ENCODE data around the gene AGK.

AGK gene

DNA sequence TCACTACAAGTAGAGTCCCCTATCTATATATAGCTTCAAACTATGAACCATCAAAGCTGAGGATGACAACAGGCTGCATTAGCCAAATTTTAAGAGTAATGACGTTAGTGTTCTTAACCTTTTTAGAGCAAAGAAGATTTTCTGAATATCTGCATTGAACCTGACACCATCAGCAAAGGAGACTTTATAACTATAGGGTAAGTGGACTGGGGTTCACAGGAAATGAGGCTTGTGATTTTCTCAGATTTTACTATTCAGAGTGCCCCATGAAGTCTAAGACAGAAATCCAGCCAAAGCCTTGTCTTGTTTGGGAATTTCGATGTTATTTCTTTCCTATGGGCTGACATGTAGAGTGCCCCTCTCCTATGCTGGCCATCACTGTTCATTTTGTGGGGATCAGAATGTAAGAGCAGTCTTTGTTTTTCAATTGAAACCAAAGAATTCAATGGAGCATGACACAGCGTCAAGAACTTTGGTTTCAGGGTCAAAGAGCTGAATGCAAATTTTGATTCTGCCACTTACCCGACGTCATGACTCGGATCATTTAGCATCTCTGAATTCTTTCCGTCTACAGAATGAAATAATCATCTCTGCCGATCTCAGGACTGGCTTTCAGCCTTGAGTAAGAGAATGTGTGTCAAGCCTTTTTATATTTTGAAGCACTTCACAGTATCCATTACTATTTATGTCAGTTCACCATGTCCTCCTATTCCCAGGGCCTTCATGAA is 98.1 kb downstream of the AGK start:
- no peak for DNase-seq

DNA sequence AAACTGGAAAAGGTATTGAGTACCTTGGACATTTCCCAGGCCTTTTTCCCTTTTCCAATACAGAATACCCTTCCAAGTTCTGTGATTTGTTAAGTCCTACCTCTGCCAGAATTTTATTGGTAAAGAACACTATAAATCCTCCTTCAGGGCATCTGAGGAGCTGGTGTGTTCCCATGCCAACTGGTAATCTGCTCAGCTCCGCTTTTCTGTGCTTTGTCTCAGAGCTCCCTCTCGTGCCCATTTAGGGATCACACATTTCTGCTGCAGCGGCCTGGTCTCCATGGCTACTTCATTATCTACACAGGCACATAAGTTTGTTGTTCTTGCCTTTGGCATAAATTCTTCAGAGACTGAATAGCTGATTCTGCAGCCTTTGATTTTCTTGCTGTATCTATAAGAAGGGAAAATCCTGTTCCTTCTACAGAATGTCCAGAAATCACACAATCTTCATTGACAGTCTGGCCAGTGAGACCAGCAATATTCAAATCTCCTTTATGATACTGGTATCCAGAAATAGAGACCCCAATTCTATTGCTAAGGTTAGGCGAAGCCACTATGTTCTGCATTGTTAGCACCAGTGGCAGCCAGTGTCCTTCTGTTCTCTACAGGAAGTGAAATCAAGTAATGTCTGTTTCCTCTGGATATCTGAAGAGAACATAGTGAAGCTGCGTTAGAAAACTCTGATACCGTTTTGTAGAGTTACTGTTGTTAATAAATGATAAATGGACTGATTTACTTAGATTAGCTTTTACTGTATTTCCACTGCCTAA is 98.8 kb downstream of the AGK start:
- no peak for DNase-seq

- no peak for DNase-seq
Measured at GRCh38 chr7:141651417-141651816, 100.2 kb downstream of the AGK start.

- DNase-seq: no peak
Measured at GRCh38 chr7:141652691-141653090, 101.5 kb downstream of the AGK start.

- peak in 2 of 4 experiments; percentile 21 to 27 for DNase-seq
Measured at GRCh38 chr7:141654551-141654950, 103.3 kb downstream of the AGK start.

GRCh38 chr7:141659501-141659900 is 108.3 kb downstream of the AGK start:
- no peak for DNase-seq

DNA sequence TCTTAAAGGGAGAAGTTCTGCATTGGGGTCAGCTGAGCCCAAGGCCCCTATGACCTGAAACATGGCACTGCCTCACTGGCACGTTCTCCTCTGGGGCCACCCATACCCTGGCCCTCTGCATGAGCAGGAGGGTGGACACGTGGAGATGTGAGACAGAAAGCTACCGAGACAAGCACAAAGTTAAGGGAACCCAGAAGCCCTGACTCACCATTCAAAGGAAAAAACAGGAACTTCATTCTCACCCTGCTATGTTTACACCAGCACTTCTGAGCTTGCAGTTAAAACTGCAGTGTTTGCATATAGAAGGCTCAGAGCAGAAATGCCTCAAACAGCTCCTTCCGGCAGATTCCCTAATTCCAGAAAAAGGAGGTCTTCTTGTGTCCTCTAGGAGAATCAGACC is 109.0 kb downstream of the AGK start:
- no peak for DNase-seq

DNA sequence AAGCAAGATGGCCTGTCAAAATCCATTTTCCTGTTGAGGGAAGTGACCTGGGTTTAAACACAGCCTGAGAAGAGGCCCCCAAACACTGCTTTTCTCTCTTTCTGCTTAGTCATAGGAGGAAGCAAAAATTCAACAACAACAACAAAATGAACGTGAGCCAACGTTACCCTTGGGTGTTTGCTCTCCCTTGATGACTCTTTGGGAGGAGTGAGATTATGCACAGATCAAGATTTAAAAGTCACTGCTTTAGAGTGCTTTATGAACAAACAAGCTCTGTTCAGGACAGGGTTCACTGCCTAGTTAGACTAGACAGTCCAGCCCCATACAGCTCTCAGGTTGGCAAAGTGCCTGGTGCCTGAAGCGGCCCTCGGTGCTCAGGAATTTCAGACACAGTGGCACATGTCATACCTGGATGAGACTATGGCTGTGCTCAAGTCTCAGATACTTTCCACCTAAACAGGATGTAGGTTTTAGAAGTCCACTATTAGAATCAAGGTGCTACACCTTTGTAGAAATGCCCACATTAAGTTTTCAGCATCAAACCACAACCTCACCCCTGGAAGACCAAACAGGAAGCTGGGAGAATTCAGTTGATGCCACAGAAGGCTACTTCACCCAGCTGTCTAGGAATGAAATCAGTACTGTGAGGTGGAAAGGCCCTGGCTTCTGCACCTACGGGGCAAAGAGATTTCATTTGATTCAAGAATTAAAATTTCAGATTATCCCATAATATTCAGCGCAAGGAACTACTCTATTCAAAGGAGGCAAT is 112.1 kb downstream of the AGK start:
- no peak for DNase-seq

GRCh38 chr7:141664450-141664849 is 113.2 kb downstream of the AGK start:
- no peak for DNase-seq

DNA sequence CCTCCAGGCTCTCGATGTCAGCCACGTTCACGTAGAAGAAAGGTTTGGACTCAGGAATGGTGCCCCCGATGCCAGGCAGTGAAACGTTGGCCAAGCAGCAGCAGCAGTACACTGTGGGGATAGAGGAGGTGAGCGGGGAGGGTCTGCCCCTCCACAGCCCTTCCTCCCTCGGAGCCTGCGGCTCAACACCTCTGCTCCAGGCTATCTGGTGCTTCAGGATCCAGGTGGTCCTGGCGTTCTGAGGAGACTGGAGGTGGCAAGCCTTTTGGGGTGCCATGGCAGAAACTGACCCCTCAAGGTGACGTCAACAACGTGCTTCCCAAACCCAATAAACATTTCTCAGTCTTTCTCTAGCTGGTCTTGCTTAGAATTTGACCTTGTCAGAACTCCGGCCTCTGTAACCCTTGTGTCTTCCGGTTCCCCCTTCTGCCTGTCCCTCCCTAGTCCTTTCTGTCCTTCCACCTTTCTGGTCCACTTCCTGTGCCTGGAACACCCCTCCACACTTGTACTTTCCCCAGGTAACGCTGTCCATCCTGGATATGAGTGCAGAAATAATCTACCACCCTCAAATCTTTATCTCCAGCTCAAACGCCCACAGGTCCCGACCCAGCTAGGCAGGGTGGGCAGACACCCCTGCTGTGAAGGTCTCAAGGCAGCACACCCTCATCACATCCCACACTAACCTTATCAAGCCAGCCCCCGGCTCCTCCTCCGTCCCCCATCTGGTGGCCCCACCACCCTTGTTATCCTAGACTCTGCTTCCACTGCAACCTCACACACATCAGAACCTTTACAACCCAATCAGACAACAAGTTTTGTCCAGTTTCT is 114.2 kb downstream of the AGK start:
- no peak for DNase-seq

DNA sequence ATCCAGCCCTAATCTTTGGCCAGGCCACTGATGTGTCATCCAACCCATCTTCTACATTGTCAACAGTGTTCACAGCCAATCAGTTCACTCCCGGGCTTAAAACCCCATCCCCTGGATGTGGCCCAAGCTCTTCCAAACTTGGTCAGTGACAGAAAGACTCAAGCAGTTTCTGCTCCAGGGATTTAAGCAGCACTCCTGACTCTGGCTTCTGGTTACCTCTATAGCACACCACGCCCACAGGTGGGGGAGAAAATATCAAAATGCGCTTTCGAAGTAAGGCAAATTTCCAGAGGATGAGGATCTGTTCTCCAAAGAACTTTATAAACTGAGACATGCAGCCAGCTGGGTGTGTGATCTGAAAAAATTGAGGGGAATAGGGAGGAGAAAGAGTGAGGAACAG is 114.9 kb downstream of the AGK start:
- no peak for DNase-seq

DNA sequence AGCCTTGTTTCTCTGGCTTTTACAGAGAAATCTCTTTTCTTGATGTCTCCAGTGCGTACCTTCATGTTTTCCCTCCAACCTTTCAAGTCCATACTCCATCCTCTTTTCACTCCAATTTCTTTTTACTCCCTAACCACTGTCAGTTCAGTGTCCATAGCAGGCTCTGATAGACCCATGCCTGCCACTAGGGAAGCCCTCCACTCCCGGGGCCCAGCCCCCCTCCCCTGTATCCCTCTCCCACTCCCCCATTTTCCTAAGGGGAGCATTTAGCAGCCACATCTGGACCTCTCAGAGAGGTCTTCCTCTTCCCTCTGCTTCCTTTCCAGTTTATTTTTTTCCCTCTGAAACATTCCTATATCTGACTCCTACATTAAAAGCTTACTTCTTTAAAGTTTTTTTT is 117.6 kb downstream of the AGK start:
- DNase-seq: no peak

- no peak for DNase-seq
Measured at GRCh38 chr7:141671705-141672496, 120.7 kb downstream of the AGK start.

- no peak for DNase-seq
Measured at GRCh38 chr7:141673346-141673745, 122.1 kb downstream of the AGK start.

GRCh38 chr7:141674171-141674671 is 123.0 kb downstream of the AGK start:
- no peak for DNase-seq

DNA sequence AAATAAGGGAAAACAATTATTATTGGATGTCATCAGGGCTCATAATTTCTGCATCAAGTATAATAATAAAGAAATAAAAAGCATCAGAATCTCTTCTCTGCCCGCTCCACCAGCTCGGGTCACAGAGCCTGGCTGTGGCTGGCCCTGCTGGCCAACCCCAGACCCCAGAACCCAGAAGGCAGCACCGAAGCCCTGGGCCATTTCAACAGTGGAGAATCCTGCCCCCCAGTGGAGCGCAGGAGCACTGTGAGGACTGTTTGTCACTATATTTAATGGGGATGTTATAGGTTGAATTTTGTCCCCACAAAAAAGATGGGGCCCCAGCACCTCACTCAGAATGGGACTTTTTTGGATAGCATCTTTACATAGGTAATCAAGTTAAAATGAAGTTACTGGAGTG is 123.5 kb downstream of the AGK start:
- DNase-seq: no peak

GRCh38 chr7:141675436-141676215 is 124.4 kb downstream of the AGK start:
- no peak for DNase-seq

GRCh38 chr7:141676618-141677017 is 125.4 kb downstream of the AGK start:
- DNase-seq: no peak

DNA sequence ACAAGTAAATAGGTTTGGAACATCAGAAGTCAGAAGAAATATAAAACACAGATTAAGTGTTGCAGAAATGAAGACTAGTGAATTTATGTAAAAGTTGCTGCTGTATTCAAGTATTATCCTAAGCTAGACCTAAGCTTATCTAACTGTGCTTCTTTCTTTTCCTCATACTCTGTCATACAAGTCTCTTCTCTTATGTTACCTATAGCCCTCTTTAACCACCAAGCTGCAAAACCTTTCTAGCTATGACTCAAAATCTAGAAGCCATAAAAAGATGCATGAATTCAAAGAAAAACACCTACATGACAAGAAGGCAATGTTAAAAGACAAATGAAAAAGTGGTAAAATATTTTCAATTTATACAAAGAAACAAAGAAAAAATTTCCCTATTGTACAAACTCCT is 127.8 kb downstream of the AGK start:
- DNase-seq: no peak

- no peak for DNase-seq
Measured at GRCh38 chr7:141685285-141686023, 134.2 kb downstream of the AGK start.

All from activated naive CD4-positive, alpha-beta T cell (primary cell).